Measurements from ENCODE around the gene SLC8B1. TPM values are rescaled to one million over a fixed set of nuclear protein-coding genes. Genes with fewer than 3 reads are reported as not detected.

SLC8B1 gene
- total RNA-seq, 1 experiment from 2014 or later, result 5.9 TPM

DNA sequence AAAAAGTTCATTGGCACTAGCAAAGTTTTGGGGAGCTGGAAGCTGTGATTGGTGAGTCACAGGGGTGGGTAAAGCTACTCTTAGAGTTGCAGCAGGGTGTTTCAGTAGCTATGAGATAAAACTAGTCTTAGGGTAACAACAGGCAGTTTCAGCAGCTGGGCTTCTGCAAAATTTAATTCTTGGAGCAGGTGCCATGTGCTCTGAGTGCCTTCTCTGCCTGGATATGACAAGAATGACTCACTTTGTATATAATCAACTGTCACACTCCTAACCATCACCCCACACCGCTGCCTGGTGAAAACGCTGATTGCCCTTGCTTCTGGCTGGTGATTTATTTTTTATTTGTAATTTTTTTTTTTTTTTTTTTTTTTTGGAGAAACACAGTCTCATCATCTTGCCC is 13.0 kb upstream of the SLC8B1 start:
- no peak for DNase-seq
- Histone ChIP-seq H2AFZ (ENCODE audit: low read length) (no peak overlapping the region), H3K9me2 (replicated peaks; ENCODE audit: insufficient read depth, low read length) (no peaks in the 10 kb centered on the region), H3K79me2 (ENCODE audit: low read length) (no peaks in the 10 kb centered on the region), H3K27ac (ENCODE audit: low read length) (no peak overlapping the region), H3K4me1 (ENCODE audit: low read length) (no peaks in the 10 kb centered on the region), H3K4me2 (ENCODE audit: low read depth, low read length, poor library complexity, severe bottlenecking) (no peak overlapping the region), H3K9ac (ENCODE audit: low read length) (no peak overlapping the region), H3K9me3 (ENCODE audit: low read length) (no peaks in the 10 kb centered on the region), H4K20me1 (ENCODE audit: insufficient read depth, low read depth, low read length) (no peaks in the 10 kb centered on the region), H3K4me3 (ENCODE audit: low read length) (no peak overlapping the region), H3K27me3 (ENCODE audit: low read length) (no peaks in the 10 kb centered on the region), H3K36me3 (ENCODE audit: insufficient read depth, low read length) (no peaks in the 10 kb centered on the region)

DNA sequence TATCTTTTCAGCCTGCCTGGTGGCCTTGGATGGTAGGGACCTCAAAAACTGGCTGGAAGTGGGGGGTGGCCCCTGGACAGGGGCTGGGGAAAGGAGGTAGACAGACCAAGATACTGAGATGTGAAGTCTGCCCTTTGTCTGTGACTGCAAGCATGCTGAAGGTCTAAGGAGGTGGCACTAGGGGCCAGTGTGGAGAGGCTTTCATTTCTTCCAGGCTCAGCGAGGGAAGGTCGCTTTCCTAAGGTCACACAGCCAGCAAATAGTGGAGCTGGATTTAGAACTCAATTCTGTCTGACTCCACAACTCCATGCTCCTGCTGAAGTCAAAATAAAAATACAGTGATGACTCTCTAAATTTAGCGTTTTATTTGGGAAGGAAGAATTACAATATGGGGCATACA is 12.2 kb upstream of the SLC8B1 start:
- DNase-seq, result no peak
- Histone ChIP-seq H3K27me3 (ENCODE audit: low read length) (no peaks in the 10 kb centered on the region), H3K36me3 (ENCODE audit: insufficient read depth, low read length) (no peaks in the 10 kb centered on the region), H3K4me2 (ENCODE audit: low read depth, low read length, poor library complexity, severe bottlenecking) (no peak overlapping the region), H3K9me3 (ENCODE audit: low read length) (no peaks in the 10 kb centered on the region), H3K79me2 (ENCODE audit: low read length) (no peaks in the 10 kb centered on the region), H3K27ac (ENCODE audit: low read length) (no peak overlapping the region), H2AFZ (ENCODE audit: low read length) (no peak overlapping the region), H3K4me3 (ENCODE audit: low read length) (no peak overlapping the region), H3K9me2 (replicated peaks; ENCODE audit: insufficient read depth, low read length) (no peaks in the 10 kb centered on the region), H3K4me1 (ENCODE audit: low read length) (no peaks in the 10 kb centered on the region), H4K20me1 (ENCODE audit: insufficient read depth, low read depth, low read length) (no peaks in the 10 kb centered on the region), H3K9ac (ENCODE audit: low read length) (no peak overlapping the region)

DNA sequence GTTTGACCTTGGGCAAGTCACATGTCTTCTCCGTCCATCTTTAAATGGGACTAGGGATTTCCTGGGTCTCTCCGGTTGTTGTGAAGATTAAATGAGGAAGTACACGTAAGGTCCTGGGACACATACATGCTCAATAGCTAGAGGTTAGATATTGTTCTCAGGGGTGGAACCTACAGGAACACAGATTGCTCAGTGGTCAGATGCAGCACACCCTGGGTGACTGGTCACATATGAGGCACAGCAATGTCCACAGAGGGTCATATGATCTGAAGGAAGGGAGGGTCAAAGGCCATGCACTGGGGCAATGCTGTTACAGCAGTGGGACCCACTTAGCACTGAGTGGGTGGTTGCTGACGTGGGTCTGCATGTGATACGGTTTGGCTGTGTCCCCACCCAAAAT is 11.4 kb upstream of the SLC8B1 start:
- Histone ChIP-seq H2AFZ (ENCODE audit: low read length) (no peak overlapping the region), H3K36me3 (ENCODE audit: insufficient read depth, low read length) (no peaks in the 10 kb centered on the region), H3K27ac (ENCODE audit: low read length) (no peak overlapping the region), H4K20me1 (ENCODE audit: insufficient read depth, low read depth, low read length) (no peaks in the 10 kb centered on the region), H3K4me1 (ENCODE audit: low read length) (no peaks in the 10 kb centered on the region), H3K79me2 (ENCODE audit: low read length) (no peaks in the 10 kb centered on the region), H3K9me2 (replicated peaks; ENCODE audit: insufficient read depth, low read length) (no peaks in the 10 kb centered on the region), H3K9ac (ENCODE audit: low read length) (no peak overlapping the region), H3K9me3 (ENCODE audit: low read length) (no peaks in the 10 kb centered on the region), H3K4me2 (ENCODE audit: low read depth, low read length, poor library complexity, severe bottlenecking) (no peak overlapping the region), H3K4me3 (ENCODE audit: low read length) (no peak overlapping the region), H3K27me3 (ENCODE audit: low read length) (no peaks in the 10 kb centered on the region)
- no peak for DNase-seq

DNA sequence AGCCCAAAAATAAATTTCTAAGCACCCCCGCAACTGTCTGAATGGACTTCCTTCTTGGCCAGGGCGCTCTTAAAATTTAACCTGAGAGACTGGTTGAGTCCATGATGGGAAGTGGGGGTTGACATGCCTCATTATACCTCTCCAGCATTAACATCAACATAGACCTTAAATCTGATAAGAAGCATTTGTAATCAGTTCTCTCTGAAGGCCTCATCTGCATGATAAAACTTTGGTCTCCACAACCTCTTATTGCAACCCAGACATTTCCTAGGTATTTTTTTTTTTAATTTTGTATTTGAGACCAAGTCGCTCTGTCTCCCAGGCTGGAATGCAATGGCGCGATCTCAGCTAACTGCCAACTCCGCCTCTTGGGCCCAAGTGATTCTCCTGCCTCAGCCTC is 10.4 kb upstream of the SLC8B1 start:
- no peaks in the 10 kb centered on the region for H3K36me3 ChIP-seq (ENCODE audit: insufficient read depth, low read length)
- no peak overlapping the region for H3K4me2 ChIP-seq (ENCODE audit: low read depth, low read length, poor library complexity, severe bottlenecking)
- H3K79me2 ChIP-seq (ENCODE audit: low read length), result no peaks in the 10 kb centered on the region
- no peak overlapping the region for H2AFZ ChIP-seq (ENCODE audit: low read length)
- H4K20me1 ChIP-seq (ENCODE audit: insufficient read depth, low read depth, low read length), result no peaks in the 10 kb centered on the region
- H3K4me1 ChIP-seq (ENCODE audit: low read length), result no peaks in the 10 kb centered on the region
- no peak overlapping the region for H3K4me3 ChIP-seq (ENCODE audit: low read length)
- DNase-seq, result no peak
- H3K9me2 ChIP-seq (replicated peaks; ENCODE audit: insufficient read depth, low read length), result no peaks in the 10 kb centered on the region
- no peak overlapping the region for H3K9ac ChIP-seq (ENCODE audit: low read length)
- H3K9me3 ChIP-seq (ENCODE audit: low read length), result no peaks in the 10 kb centered on the region
- no peak overlapping the region for H3K27ac ChIP-seq (ENCODE audit: low read length)
- no peaks in the 10 kb centered on the region for H3K27me3 ChIP-seq (ENCODE audit: low read length)

DNA sequence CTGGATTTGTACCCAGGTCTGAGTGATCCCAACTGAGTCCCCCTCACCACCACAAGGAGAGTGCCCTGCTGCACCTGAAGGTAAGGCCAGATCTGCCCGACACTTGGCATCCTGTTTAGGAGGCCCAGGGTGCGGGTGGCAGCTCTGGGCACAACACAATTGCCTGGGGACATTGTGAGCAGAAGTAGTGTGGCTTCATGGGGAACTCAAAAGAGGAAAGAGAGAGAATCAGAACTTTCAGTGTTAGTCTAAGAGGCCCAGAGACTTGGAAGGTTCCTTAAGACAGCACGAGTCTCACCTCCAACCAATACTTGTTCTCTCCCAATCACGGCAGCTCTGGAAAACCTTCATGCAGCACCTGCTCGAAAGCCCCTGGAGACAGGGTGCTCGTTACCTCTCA is 6.6 kb upstream of the SLC8B1 start:
- H4K20me1 ChIP-seq (ENCODE audit: insufficient read depth, low read depth, low read length), result no peaks in the 10 kb centered on the region
- no peak overlapping the region for H3K4me3 ChIP-seq (ENCODE audit: low read length)
- no peak overlapping the region for H3K4me2 ChIP-seq (ENCODE audit: low read depth, low read length, poor library complexity, severe bottlenecking)
- DNase-seq, result no peak
- no peaks in the 10 kb centered on the region for H3K27me3 ChIP-seq (ENCODE audit: low read length)
- no peak overlapping the region for H3K9ac ChIP-seq (ENCODE audit: low read length)
- no peak overlapping the region for H3K27ac ChIP-seq (ENCODE audit: low read length)
- H3K9me3 ChIP-seq (ENCODE audit: low read length), result no peaks in the 10 kb centered on the region
- no peaks in the 10 kb centered on the region for H3K36me3 ChIP-seq (ENCODE audit: insufficient read depth, low read length)
- no peaks in the 10 kb centered on the region for H3K4me1 ChIP-seq (ENCODE audit: low read length)
- H3K9me2 ChIP-seq (replicated peaks; ENCODE audit: insufficient read depth, low read length), result no peaks in the 10 kb centered on the region
- no peak overlapping the region for H2AFZ ChIP-seq (ENCODE audit: low read length)
- no peaks in the 10 kb centered on the region for H3K79me2 ChIP-seq (ENCODE audit: low read length)

DNA sequence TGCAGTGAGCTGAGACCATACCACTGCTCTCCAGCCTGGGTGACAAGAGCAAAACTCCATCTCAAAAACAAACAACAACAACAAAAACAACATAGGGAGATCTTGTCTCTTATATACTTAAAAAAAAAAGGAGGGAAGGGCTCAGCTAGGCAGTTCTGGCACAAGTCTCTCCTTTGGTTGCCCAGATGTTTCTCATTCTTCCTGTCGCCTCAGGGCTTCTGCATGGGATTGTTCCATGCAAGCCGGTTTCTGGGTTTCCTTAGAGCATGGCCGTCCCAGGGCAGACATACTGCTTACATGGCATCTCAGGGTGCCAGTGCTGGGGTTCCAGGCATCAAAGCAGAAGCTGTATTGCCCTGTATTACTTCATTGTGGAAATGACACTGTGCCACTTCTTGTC is 5.2 kb upstream of the SLC8B1 start:
- H3K36me3 ChIP-seq (ENCODE audit: insufficient read depth, low read length), result no peaks in the 10 kb centered on the region
- H3K4me3 ChIP-seq (ENCODE audit: low read length), result no peak overlapping the region
- peaks cover 6% of the 10 kb centered on the region; the same call in 1 of the 2 replicates for H3K4me1 ChIP-seq (ENCODE audit: low read length)
- no peaks in the 10 kb centered on the region for H4K20me1 ChIP-seq (ENCODE audit: insufficient read depth, low read depth, low read length)
- H3K9ac ChIP-seq (ENCODE audit: low read length), result no peak overlapping the region
- no peak overlapping the region for H2AFZ ChIP-seq (ENCODE audit: low read length)
- no peaks in the 10 kb centered on the region for H3K9me2 ChIP-seq (replicated peaks; ENCODE audit: insufficient read depth, low read length)
- no peaks in the 10 kb centered on the region for H3K27me3 ChIP-seq (ENCODE audit: low read length)
- H3K9me3 ChIP-seq (ENCODE audit: low read length), result no peaks in the 10 kb centered on the region
- no peak for DNase-seq
- H3K79me2 ChIP-seq (ENCODE audit: low read length), result no peaks in the 10 kb centered on the region
- no peak overlapping the region for H3K4me2 ChIP-seq (ENCODE audit: low read depth, low read length, poor library complexity, severe bottlenecking)
- H3K27ac ChIP-seq (ENCODE audit: low read length), result no peak overlapping the region

DNA sequence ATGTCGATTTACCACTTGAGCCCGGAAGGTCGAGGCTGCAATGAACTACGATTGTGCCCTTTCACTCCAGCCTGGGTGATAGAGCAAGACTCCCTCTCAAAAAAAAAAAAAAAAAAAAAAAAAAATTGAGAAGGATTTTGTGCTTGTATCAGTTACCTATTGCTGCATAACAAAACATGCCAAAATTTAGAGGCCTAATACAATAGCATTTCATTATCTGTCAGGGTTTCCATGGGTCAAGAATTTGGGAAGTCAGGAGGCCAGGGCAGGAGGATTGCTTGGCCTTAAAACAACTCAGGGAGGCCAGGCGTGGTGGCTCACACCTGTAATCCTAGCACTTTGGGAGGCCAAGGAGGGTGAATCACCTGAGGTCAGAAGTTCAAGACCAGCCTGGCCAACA is 4.6 kb upstream of the SLC8B1 start:
- Histone ChIP-seq H3K9me2 (replicated peaks; ENCODE audit: insufficient read depth, low read length) (no peaks in the 10 kb centered on the region), H3K27ac (ENCODE audit: low read length) (no peak overlapping the region), H2AFZ (ENCODE audit: low read length) (no peak overlapping the region), H3K4me3 (ENCODE audit: low read length) (no peak overlapping the region), H3K9me3 (ENCODE audit: low read length) (no peaks in the 10 kb centered on the region), H3K4me2 (ENCODE audit: low read depth, low read length, poor library complexity, severe bottlenecking) (no peak overlapping the region), H3K4me1 (ENCODE audit: low read length) (peaks cover 10% of the 10 kb centered on the region), H3K9ac (ENCODE audit: low read length) (no peak overlapping the region), H4K20me1 (ENCODE audit: insufficient read depth, low read depth, low read length) (no peaks in the 10 kb centered on the region), H3K36me3 (ENCODE audit: insufficient read depth, low read length) (no peaks in the 10 kb centered on the region), H3K79me2 (ENCODE audit: low read length) (no peaks in the 10 kb centered on the region), H3K27me3 (ENCODE audit: low read length) (no peaks in the 10 kb centered on the region)
- no peak for DNase-seq

DNA sequence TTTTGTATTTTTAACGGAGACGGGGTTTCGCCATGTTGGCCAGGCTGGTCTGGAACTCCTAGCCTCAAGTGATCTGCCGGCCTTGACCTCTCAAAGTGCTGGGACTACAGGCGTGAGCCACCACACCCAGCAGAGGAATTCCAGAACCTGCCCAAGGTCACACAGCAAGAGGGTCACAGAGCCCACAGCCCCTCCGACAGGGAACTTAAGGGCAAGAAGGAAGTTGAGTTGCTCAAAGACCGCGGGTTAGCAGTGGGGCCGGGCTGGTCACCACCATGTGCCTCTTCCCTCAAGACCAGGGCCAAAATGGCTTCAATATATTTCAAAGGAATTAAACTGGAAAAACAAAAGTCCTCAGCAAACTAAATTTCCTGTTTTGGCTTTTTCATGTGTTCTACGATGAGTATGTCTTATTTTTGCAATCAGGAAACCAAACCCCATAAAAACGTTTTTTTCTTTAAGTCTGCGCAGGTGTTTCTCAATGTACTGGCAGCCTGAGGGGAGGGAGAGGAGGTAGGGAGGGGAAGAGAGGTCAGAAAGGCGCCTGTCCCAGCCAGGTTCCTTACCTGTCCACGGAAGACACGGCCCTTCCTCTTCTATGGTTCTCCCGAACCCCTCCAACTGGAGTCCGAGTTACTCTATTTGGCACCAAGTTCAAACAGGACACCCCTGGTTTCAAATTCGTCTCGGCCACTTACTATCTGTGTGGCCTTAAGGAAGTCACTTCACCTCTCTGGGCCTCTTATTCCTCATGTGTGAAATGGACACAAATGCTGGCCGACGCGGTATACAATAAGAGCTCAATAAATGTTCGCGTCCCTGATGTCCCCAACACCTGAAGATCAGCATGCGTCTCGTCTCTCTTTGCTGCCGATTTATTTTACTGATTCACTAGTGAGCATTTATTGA is 778 bp downstream of the SLC8B1 start:
- Histone ChIP-seq H3K4me1 (ENCODE audit: low read length) (peaks cover 15% of the 10 kb centered on the region), H3K4me2 (ENCODE audit: low read depth, low read length, poor library complexity, severe bottlenecking) (peak overlapping the region; percentile 61), H3K9ac (ENCODE audit: low read length) (peak overlapping the region; percentile 65), H3K9me3 (ENCODE audit: low read length) (no peaks in the 10 kb centered on the region), H3K27me3 (ENCODE audit: low read length) (no peaks in the 10 kb centered on the region), H3K4me3 (ENCODE audit: low read length) (peak overlapping the region; percentile 62), H3K27ac (ENCODE audit: low read length) (no peak overlapping the region), H2AFZ (ENCODE audit: low read length) (peak overlapping the region; percentile 67; the same call in 1 of the 2 replicates), H3K79me2 (ENCODE audit: low read length) (no peaks in the 10 kb centered on the region), H3K9me2 (replicated peaks; ENCODE audit: insufficient read depth, low read length) (no peaks in the 10 kb centered on the region), H3K36me3 (ENCODE audit: insufficient read depth, low read length) (no peaks in the 10 kb centered on the region), H4K20me1 (ENCODE audit: insufficient read depth, low read depth, low read length) (no peaks in the 10 kb centered on the region)
- DNase-seq, result peak; percentile 41

Data from Karpas-422 (cell line).